Upper lobe of left lung (tissue), 6 donors: Measurements from ENCODE around the gene KCNG4. TPM values are rescaled to one million over a fixed set of nuclear protein-coding genes. Genes with fewer than 3 reads are reported as not detected.

Experiments
- ATAC-seq, 2 donors: fragments of 200-7000 bp; cut with Tn5 transposase; one replicate each; pipeline ENCODE4 v1.9.1; 2022; ENCODE audit warnings: mild to moderate bottlenecking in 2 of 2, moderate library complexity in 2 of 2; ENCODE audit not compliant: low FRiP score in 2 of 2
- DNase-seq, 2 donors: peaks; one replicate each; pipeline ENCODE4 v3.0.0-alpha.2; 2019 to 2020
- H3K27ac ChIP-seq, 4 donors: fragments of 200-600 bp; sonication (generic); one replicate each; pipeline ENCODE4 v1.5.1; 2016 to 2019
- H3K27me3 ChIP-seq, 4 donors: fragments of 200-600 bp; sonication (generic); one replicate each; pipeline ENCODE4 v1.5.1; 2017 to 2019
- H3K36me3 ChIP-seq, 4 donors: fragments of 200-600 bp; sonication (generic); one replicate each; pipeline ENCODE4 v1.5.1; 2016 to 2019
- H3K4me1 ChIP-seq, 4 donors: fragments of 200-600 bp; sonication (generic); one replicate each; pipeline ENCODE4 v1.5.1; 2018 to 2019
- H3K4me3 ChIP-seq, 4 donors: fragments of 200-600 bp; sonication (generic); one replicate each; pipeline ENCODE4 v1.5.1; 2017 to 2019; ENCODE audit warnings: mild to moderate bottlenecking in 2 of 4, moderate library complexity in 1 of 4
- H3K9me3 ChIP-seq, 4 donors: fragments of 200-600 bp; sonication (generic); one replicate each; pipeline ENCODE4 v1.5.1; 2018 to 2019
- CTCF ChIP-seq, 6 experiments: fragments of 450-650 bp in 4 of 6; fragments of 200-600 bp in 2 of 6; sonication (generic) in 2 of 6; IDR thresholded peaks; one replicate each; pipeline ENCODE4 v1.5.1; 2016 to 2019; ENCODE audit warnings: antibody characterized with exemption in 6 of 6
- EP300 ChIP-seq, 4 donors: sonication (generic); formaldehyde crosslinking; IDR thresholded peaks; one replicate each; pipeline ENCODE4 v1.5.1; 2017; ENCODE audit warnings: antibody characterized with exemption in 4 of 4, control low read depth in 2 of 4
- POLR2A ChIP-seq, 4 donors: fragments of 450-650 bp; IDR thresholded peaks; one replicate each; pipeline ENCODE4 v1.5.1; 2016 to 2017; ENCODE audit warnings: antibody characterized with exemption in 4 of 4, mild to moderate bottlenecking in 2 of 4
- POLR2AphosphoS5 ChIP-seq, 2 donors: sonication (generic); formaldehyde crosslinking; IDR thresholded peaks; one replicate each; pipeline ENCODE4 v1.5.1; 2017; ENCODE audit warnings: antibody characterized with exemption in 2 of 2
- WGBS, 2 donors: methylation state at CpG; one replicate each; pipeline ENCODE4 v1.1.5; 2017 to 2018; 5-methylcytosine and 5-hydroxymethylcytosine counted together
- total RNA-seq, 6 donors: library from RNA; depleted of rRNA in 4 of 6; stranded (reverse); fragments of >200 nt in 4 of 6; gene quantifications; one replicate each; pipeline versions ENCODE4 v1.1.0 to v1.2.1, GENCODE V29; 2016 to 2021
- donor health status: DM: no; HTN: no; CAD: no; lungs with moderate emphysema.
- donor health status: DM: no; HTN: yes; CAD: no; lungs with severe emphysema.

Gene KCNG4
- total RNA-seq, 6 donors from 2014 or later = not detected

- TF ChIP-seq POLR2A (IDR thresholded peaks at IDR 0.05) (no peak), POLR2AphosphoS5 (IDR thresholded peaks at IDR 0.05) (no peak), CTCF (IDR thresholded peaks at IDR 0.05) (no peak), EP300 (IDR thresholded peaks at IDR 0.05) (no peak)
- peaks cover 15 to 58% (median 30%) of the 10 kb centered on the region in 4 donors for H3K4me1 ChIP-seq
- H3K36me3 ChIP-seq = peaks cover 29 to 61% (median 54%) of the 10 kb centered on the region in 4 donors
- DNase-seq (no peak), ATAC-seq (no peak)
- H3K9me3 ChIP-seq = no peaks in the 10 kb centered on the region
- 88 to 89% methylated on average over 4 to 5 of the region's 5 CpGs for WGBS, 2 donors
- no peaks in the 10 kb centered on the region for H3K27me3 ChIP-seq
- peak overlapping the region; percentile 62 to 88 (median 67) for H3K27ac ChIP-seq
- no peak overlapping the region for H3K4me3 ChIP-seq
Observed at GRCh38 chr16:84183572-84183875, 56.3 kb downstream of the KCNG4 start.

- peaks cover 15 to 64% (median 33%) of the 10 kb centered on the region in 4 donors for H3K4me1 ChIP-seq
- no peaks in the 10 kb centered on the region for H3K9me3 ChIP-seq
- peaks cover 29 to 66% (median 58%) of the 10 kb centered on the region in 4 donors for H3K36me3 ChIP-seq
- H3K27me3 ChIP-seq = no peaks in the 10 kb centered on the region
- WGBS, 2 donors = 95% methylated on average over 22 to 26 of the region's 26 CpGs
- DNase-seq (peak in 1 of 2 donors; percentile 54), ATAC-seq (no peak)
- no peak overlapping the region for H3K4me3 ChIP-seq
- TF ChIP-seq POLR2A (IDR thresholded peaks at IDR 0.05) (no peak), CTCF (IDR thresholded peaks at IDR 0.05) (no peak), EP300 (IDR thresholded peaks at IDR 0.05) (no peak), POLR2AphosphoS5 (IDR thresholded peaks at IDR 0.05) (no peak)
- H3K27ac ChIP-seq = peak overlapping the region; percentile 62 to 88 (median 67)
Observed at GRCh38 chr16:84182680-84183571, 56.9 kb downstream of the KCNG4 start.

- peaks cover 29 to 67% (median 59%) of the 10 kb centered on the region in 4 donors for H3K36me3 ChIP-seq
- H3K27me3 ChIP-seq = no peaks in the 10 kb centered on the region
- H3K9me3 ChIP-seq = no peaks in the 10 kb centered on the region
- H3K4me1 ChIP-seq = peaks cover 22 to 69% (median 41%) of the 10 kb centered on the region in 4 donors
- H3K27ac ChIP-seq = peak overlapping the region in 1 of 4 donors; percentile 88
- DNase-seq = peak in 1 of 2 donors; percentile 71
- no peak for TF ChIP-seq POLR2AphosphoS5 (IDR thresholded peaks at IDR 0.05)
- TF ChIP-seq POLR2A (IDR thresholded peaks at IDR 0.05) = no peak
- TF ChIP-seq EP300 (IDR thresholded peaks at IDR 0.05) = no peak
- no peak for TF ChIP-seq CTCF (IDR thresholded peaks at IDR 0.05)
- ATAC-seq = no peak
- WGBS, 2 donors = 98 to 100% methylated on average over 6 to 15 of the region's 18 CpGs
- no peak overlapping the region for H3K4me3 ChIP-seq
Observed at GRCh38 chr16:84182104-84182503, 57.7 kb downstream of the KCNG4 start.

DNA sequence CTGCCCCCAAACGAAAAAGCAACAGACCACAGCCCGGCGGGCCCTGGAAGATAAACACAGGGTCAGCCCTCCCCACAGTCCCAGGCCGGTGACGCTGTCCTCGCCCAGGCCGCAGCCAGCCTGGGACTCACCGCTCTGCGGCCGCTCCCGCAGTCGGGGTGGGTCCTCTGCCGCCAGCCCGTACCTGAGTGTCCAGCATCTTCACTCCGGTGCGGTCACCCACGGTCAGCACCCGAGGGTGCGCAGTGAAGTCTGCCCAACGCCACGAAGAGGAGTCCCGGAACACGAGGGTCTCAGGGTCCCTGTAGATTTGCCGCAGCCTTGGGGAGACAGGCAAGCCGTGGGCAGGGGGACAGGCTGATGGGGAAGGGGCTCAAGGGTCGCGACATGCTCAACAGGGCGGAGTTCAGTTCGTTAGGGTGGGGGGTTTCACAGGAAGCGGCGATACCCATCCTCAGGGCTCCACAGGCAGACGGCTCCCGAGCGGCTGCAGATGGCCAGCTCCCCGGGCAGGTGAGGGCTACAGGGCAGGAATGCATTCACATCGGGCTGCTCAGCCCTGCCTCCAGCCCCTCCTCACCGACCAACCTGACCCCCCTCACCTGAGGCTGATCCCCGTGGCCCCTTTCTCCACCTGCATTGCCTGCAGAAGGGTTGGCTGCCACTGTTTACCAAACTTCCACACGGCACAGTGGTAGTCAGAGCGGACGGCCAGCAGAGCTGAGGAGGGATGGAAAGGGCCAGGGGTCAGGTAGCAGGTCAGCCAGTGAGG is 58.5 kb downstream of the KCNG4 start:
- WGBS, 2 donors = 93 to 95% methylated on average over 5 to 41 of the region's 41 CpGs
- no peak for ATAC-seq
- H3K36me3 ChIP-seq = peaks cover 29 to 67% (median 59%) of the 10 kb centered on the region in 4 donors

More for the DNA sequence above, 58.5 kb downstream of the KCNG4 start:
- H3K4me3 ChIP-seq = no peak overlapping the region
- no peaks in the 10 kb centered on the region for H3K9me3 ChIP-seq
- TF ChIP-seq EP300 (IDR thresholded peaks at IDR 0.05) (no peak), POLR2A (IDR thresholded peaks at IDR 0.05) (no peak), CTCF (IDR thresholded peaks at IDR 0.05) (no peak), POLR2AphosphoS5 (IDR thresholded peaks at IDR 0.05) (no peak)
- H3K4me1 ChIP-seq = peaks cover 30 to 72% (median 48%) of the 10 kb centered on the region in 4 donors
- H3K27me3 ChIP-seq = no peaks in the 10 kb centered on the region
- H3K27ac ChIP-seq = peak overlapping the region in 2 of 4 donors; percentile 7 to 88
- DNase-seq = peak in 1 of 2 donors; percentile 81
